Glutamatergic neuron (in vitro differentiated cells): ENCODE results near the gene CCNT2. TPM values are rescaled to one million over a fixed set of nuclear protein-coding genes. Genes with fewer than 3 reads are reported as not detected.

Experiments used
- DNase-seq: peaks from one replicate; pipeline ENCODE4 v3.0.0; 2022
- H3K27ac Mint-ChIP-seq: one replicate; pipeline ENCODE4 v1.8.0; 2020; ENCODE audit warnings: mild to moderate bottlenecking, mixed read lengths, inconsistent platforms; ENCODE audit not compliant: unreplicated experiment
- H3K27me3 Mint-ChIP-seq: one replicate; pipeline ENCODE4 v1.8.0; 2020; ENCODE audit warnings: mild to moderate bottlenecking, moderate library complexity, mixed read lengths, inconsistent platforms; ENCODE audit not compliant: unreplicated experiment
- H3K36me3 Mint-ChIP-seq: one replicate; pipeline ENCODE4 v1.8.0; 2020; ENCODE audit warnings: mild to moderate bottlenecking, mixed read lengths, inconsistent platforms; ENCODE audit not compliant: unreplicated experiment
- H3K4me1 Mint-ChIP-seq: one replicate; pipeline ENCODE4 v1.8.0; 2020; ENCODE audit warnings: mild to moderate bottlenecking, low read depth, mixed read lengths, inconsistent platforms; ENCODE audit not compliant: unreplicated experiment
- H3K4me3 Mint-ChIP-seq: one replicate; pipeline ENCODE4 v1.8.0; 2020; ENCODE audit warnings: mild to moderate bottlenecking, mixed read lengths, inconsistent platforms; ENCODE audit not compliant: unreplicated experiment
- H3K9me3 Mint-ChIP-seq: one replicate; pipeline ENCODE4 v1.8.0; 2020; ENCODE audit warnings: mild to moderate bottlenecking, moderate library complexity, mixed read lengths, inconsistent platforms; ENCODE audit not compliant: unreplicated experiment
- CTCF ChIP-seq: fragments of 200-600 bp; sonication (generic); IDR thresholded peaks from one replicate; pipeline ENCODE4 v1.5.0; 2021; ENCODE audit not compliant: partially characterized antibody, unreplicated experiment
- total RNA-seq: library from RNA; stranded (reverse); fragmentation: NEBNext Ultra II Directional; extraction: Animal tissue kit (Norgen Biotek cat#: 25700); gene quantifications from one replicate; pipeline ENCODE4 v1.2.1, GENCODE V29; 2021; ENCODE audit not compliant: unreplicated experiment

CCNT2 gene
- total RNA-seq, 1 donor from 2014 or later: 70.0 TPM

DNA sequence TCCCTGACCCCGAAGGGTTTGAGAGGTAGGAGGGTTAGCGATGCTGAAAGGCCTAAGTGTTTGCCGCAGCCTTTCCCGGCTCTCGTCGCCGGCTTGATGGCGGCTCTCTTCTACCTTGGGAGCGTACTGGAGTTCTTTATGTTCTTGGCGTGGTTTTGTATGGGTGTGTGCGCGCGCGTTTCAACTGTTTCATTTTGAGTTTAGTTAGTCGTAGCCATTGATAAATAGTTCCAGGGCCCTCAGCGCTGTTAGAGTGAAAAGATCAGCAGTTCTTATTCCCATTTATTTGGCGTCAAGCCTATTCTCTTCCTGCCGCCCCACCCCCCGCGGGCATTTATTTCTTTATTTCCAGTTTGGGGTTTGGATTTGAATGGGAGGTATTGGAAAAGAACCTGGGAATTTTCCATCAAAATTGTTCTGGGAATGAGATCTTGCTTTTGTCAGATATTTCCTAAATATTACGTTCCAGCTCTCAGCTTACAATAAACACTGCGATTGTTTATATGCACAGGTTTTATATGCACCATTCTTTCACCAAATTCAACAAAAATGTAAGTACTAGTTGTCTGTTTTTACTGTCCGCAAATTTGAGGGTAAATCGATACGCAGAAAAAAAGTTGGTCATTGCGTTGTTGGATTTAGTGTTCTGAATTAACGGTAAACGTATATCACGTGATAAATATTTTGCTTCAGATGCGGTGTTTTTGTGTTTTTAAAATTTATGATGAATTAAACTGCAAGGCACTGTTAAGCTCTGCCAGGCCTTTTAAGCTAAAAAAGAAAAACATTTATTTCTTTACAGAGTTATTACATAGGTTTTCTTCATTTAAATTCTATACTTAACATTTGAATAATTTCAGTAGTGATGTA lies 954 bp downstream of the CCNT2 start:
- TF ChIP-seq CTCF: no peak
- Mint-ChIP-seq H3K4me1 (peaks cover 8% of the 10 kb centered on the region), H3K4me3 (peak overlapping the region; percentile 99), H3K27ac (peak overlapping the region; percentile 99), H3K27me3 (peaks cover 10% of the 10 kb centered on the region), H3K9me3 (peaks cover 19% of the 10 kb centered on the region), H3K36me3 (peaks cover 4% of the 10 kb centered on the region)
- no peak for DNase-seq

DNA sequence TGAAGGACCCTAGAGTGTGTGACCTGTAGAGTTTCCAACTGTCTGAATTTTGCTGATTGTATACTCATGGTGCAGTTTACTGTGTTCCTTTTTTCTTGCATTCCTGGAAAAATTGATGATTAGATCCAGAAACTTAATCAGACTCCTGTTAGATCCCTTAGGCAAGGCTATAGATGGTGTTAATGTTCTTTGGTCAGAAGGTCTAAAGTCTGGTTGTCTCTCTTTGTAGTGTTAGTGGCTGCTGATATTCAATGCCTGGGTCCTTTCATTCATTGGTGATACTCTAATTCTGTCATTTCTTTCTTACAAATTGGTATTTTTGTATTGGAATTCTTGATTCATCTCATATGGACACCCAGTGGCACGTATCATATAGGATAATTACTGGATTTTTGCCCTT lies 6.3 kb downstream of the CCNT2 start:
- DNase-seq: no peak
- no peaks in the 10 kb centered on the region for H3K9me3 Mint-ChIP-seq
- no peaks in the 10 kb centered on the region for H3K36me3 Mint-ChIP-seq
- H3K27me3 Mint-ChIP-seq: no peaks in the 10 kb centered on the region
- no peak for TF ChIP-seq CTCF
- peak overlapping the region; percentile 4 for H3K27ac Mint-ChIP-seq
- no peak overlapping the region for H3K4me3 Mint-ChIP-seq
- peaks cover 18% of the 10 kb centered on the region for H3K4me1 Mint-ChIP-seq

DNA sequence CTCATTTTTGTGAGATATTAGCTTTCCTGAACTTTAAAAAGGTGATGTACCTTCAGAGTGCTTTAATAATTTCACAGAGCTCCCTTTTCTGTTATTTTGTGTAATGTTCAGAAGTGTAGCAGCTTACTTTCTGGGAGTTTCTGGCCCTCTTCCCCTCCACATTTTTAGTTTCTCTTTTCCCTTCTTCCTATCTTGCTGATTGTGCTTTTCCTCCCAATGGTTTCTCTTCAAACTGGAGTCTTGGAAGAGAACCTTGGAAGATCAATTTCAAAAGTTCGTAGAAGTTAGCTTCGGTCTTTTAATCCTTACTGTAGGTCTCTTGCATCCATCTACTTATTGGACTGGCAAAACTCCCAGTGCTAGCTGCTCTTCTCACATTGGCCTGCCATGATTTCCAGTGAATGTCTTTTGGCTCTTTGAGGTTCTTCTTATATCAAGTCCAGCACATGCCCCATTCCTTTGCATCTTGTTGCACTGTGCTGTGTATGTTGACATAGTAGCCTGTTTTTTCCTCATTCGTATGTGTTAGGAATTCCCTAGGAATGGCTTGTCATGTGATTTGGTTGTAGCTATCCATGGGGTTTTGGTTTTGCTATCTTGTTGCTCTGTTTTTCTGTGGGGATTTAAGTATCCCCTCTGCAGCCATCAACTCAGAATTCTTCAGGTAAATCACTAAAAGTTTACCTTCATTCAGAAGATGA lies 7.8 kb downstream of the CCNT2 start:
- Mint-ChIP-seq H3K36me3 (no peaks in the 10 kb centered on the region), H3K4me1 (peaks cover 14% of the 10 kb centered on the region), H3K9me3 (no peaks in the 10 kb centered on the region), H3K4me3 (no peak overlapping the region), H3K27ac (no peak overlapping the region), H3K27me3 (no peaks in the 10 kb centered on the region)
- DNase-seq: no peak
- no peak for TF ChIP-seq CTCF

- Mint-ChIP-seq H3K4me1 (peaks cover 13% of the 10 kb centered on the region), H3K4me3 (no peak overlapping the region), H3K36me3 (no peaks in the 10 kb centered on the region), H3K9me3 (no peaks in the 10 kb centered on the region), H3K27ac (no peak overlapping the region), H3K27me3 (no peaks in the 10 kb centered on the region)
- no peak for DNase-seq
- no peak for TF ChIP-seq CTCF
These were observed 8.6 kb downstream of the CCNT2 start for GRCh38 chr2:134927195-134927594.
